Stimulated activated CD4-positive, alpha-beta T cell treated with anti-CD3 and anti-CD28 coated beads, TNF-alpha, amount 100 ng/mL, for 24 hours (primary cell): ENCODE data around the gene TTYH3.

ENCODE experiments used
- DNase-seq, 3 experiments: peaks; one replicate each; pipeline ENCODE4 v3.0.0-alpha.2; 2020; ENCODE audit warnings: low read depth in 3 of 3

The TTYH3 gene

DNA sequence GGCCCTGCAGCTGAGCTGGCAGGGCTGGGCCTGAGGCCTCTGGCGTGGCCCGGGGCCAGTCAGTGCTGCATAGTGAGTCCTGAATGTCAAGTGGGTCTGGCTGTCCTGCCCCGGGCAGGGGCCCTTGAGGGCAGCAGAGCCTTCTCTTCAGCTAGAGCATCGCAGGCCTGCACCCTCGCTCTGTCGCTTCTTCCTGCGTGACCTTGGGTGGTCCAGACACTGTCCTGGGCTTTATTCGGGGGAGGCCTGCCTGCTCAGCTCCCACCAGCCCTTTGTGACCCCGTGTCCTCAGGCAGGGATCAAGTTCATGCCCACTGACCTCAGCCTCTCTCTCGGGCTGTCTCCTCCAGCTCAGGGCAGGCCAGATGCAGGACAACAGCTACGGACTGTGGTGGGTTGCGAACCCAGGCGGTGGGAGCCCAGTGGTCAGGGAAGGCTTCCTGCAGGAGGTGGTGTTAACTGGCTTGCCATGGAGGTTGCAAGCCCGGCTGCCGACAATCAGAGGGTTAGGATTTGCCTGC, 3.4 kb downstream of the TTYH3 start:
- DNase-seq: no peak

- DNase-seq: no peak
These were observed 4.3 kb downstream of the TTYH3 start for GRCh38 chr7:2635810-2636701.

GRCh38 chr7:2637066-2637471, 5.3 kb downstream of the TTYH3 start:
- no peak for DNase-seq

- no peak for DNase-seq
These were observed 5.9 kb downstream of the TTYH3 start for GRCh38 chr7:2637505-2638223.

GRCh38 chr7:2638224-2638991, 6.6 kb downstream of the TTYH3 start:
- DNase-seq: no peak

GRCh38 chr7:2639181-2639681, 7.4 kb downstream of the TTYH3 start:
- DNase-seq: no peak

GRCh38 chr7:2639695-2640481, 8.1 kb downstream of the TTYH3 start:
- DNase-seq: no peak

DNA sequence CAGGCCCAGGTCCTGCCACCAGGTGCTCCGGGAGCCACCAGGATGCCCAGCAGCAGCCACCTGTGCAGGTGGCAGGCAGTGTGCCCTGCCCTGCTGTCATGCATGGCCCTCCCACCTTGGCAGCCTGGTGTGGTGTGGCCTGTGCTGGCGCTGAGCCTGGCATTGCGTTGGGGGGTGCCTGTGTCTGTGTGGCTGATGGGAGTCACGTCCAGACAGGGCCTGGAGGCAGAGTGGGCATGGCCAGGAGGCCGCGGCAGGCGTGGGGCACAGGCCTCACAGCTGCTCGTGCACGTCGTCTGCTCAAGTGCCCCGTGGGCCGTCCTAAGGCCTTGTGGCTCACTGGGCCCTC, 8.7 kb downstream of the TTYH3 start:
- DNase-seq: no peak

DNA sequence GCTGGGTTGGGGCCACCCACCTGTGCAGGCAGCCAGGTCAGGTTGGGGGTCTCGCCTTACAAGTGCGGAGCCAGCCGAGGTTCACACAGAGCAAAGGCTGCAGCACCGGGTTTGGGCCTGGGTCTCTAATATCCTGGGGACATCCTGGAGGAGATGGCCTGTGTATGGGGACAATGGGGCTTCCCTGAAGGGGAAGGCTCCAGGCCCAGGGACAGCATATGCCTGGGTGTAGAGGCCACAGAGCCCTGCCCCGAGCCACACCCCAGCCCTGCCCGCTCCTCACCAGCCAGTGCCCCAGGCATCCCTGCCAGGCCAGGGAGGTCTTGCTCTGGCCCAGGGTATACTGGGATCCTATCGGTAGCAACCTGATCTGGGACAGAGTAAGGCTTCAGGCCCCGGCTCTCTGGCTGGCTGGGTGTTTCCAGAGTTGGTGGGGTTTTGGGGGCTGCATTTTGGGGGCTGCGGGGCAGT, 9.1 kb downstream of the TTYH3 start:
- no peak for DNase-seq

GRCh38 chr7:2641406-2642393, 9.9 kb downstream of the TTYH3 start:
- DNase-seq: no peak

- DNase-seq: no peak
These were observed 11.8 kb downstream of the TTYH3 start for GRCh38 chr7:2643386-2644219.

- DNase-seq: no peak
These were observed 12.4 kb downstream of the TTYH3 start for GRCh38 chr7:2644220-2644561.

- DNase-seq: no peak
These were observed 12.9 kb downstream of the TTYH3 start for GRCh38 chr7:2644562-2645273.

DNA sequence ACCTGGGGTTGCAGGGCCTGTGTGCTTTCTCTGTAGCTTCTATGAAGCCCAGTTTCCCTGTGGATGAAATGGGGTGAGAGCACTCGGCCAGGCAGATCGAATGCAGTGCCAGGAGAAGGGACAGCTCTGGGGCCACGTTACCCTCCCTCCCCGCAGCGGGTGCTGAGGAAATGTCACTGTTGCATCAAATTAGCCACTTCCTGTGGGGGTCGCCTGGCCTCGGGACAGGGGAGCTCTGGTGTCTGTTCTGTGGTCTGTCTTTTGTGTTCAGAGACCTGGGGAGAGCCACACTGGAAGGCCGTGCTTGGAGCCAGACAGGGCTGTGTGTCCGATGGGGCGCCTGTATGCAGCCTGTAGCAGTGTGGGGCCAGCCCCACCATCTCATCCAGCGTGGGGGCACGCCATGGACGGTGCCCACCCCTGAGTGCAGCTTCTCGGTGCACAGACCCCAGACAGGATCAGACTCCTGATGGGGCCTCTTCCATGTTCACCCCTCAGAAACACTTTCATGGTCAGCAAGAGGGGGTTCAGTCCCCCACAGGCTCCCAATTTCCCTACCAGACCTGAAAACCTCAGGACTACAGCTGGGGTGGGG, 13.6 kb downstream of the TTYH3 start:
- DNase-seq: no peak

- no peak for DNase-seq
These were observed 14.5 kb downstream of the TTYH3 start for GRCh38 chr7:2646336-2646679.

GRCh38 chr7:2646680-2647571, 15.1 kb downstream of the TTYH3 start:
- DNase-seq: no peak

GRCh38 chr7:2647594-2648172, 15.9 kb downstream of the TTYH3 start:
- DNase-seq: no peak
